HG02763 (cell line): ENCODE results near the gene HS6ST2.
"Not testable (repeated sequence)": the region's sequence is repeated elsewhere in the genome, so short reads cannot be mapped to it uniquely, and the experiment has no call there.

ENCODE experiments used
- ATAC-seq: cut with Tn5 transposase; IDR thresholded peaks from one replicate; pipeline ENCODE4 v1.9.1; 2021; ENCODE audit warnings: mild to moderate bottlenecking, moderate library complexity; ENCODE audit not compliant: unreplicated experiment

Gene HS6ST2

GRCh38 chrX:132958091-132958703 is at the start of gene HS6ST2:
Gene HS6ST2 (minus strand): TSS chrX:132958629.
- no peak for ATAC-seq

- ATAC-seq = no peak
Observed at GRCh38 chrX:133007458-133007857, 49.0 kb upstream of the HS6ST2 start.

GRCh38 chrX:133005616-133006015 is 47.2 kb upstream of the HS6ST2 start:
- no peak for ATAC-seq

GRCh38 chrX:133005042-133005441 is 46.6 kb upstream of the HS6ST2 start:
- no peak for ATAC-seq

GRCh38 chrX:132999209-132999608 is 40.8 kb upstream of the HS6ST2 start:
- ATAC-seq = no peak

- ATAC-seq = no peak
Observed at GRCh38 chrX:132990835-132991234, 32.4 kb upstream of the HS6ST2 start.

GRCh38 chrX:132986556-132986955 is 28.1 kb upstream of the HS6ST2 start:
- no peak for ATAC-seq

GRCh38 chrX:132984058-132984650 is 25.7 kb upstream of the HS6ST2 start:
- ATAC-seq = no peak

GRCh38 chrX:132983496-132983895 is 25.1 kb upstream of the HS6ST2 start:
- no peak for ATAC-seq

GRCh38 chrX:132980035-132980434 is 21.6 kb upstream of the HS6ST2 start:
- not testable (repeated sequence) for ATAC-seq

GRCh38 chrX:132968296-132968949 is 10.0 kb upstream of the HS6ST2 start:
- ATAC-seq = no peak

GRCh38 chrX:132967049-132967448 is 8.6 kb upstream of the HS6ST2 start:
- no peak for ATAC-seq

GRCh38 chrX:132965461-132965860 is 7.0 kb upstream of the HS6ST2 start:
- no peak for ATAC-seq

GRCh38 chrX:132961511-132961910 is 3.1 kb upstream of the HS6ST2 start:
- ATAC-seq = no peak

- no peak for ATAC-seq
Observed at GRCh38 chrX:132957211-132958090, 978 bp downstream of the HS6ST2 start.

- no peak for ATAC-seq
Observed at GRCh38 chrX:132956421-132957210, 1.8 kb downstream of the HS6ST2 start.

GRCh38 chrX:132955690-132956089 is 2.7 kb downstream of the HS6ST2 start:
- ATAC-seq = no peak

GRCh38 chrX:132954323-132954722 is 4.1 kb downstream of the HS6ST2 start:
- no peak for ATAC-seq

GRCh38 chrX:132953354-132953753 is 5.1 kb downstream of the HS6ST2 start:
- ATAC-seq = no peak

GRCh38 chrX:132948648-132949260 is 9.7 kb downstream of the HS6ST2 start:
- no peak for ATAC-seq
